Hepatocyte (in vitro differentiated cells): ENCODE measurements around the gene TAF4.

Experiments
- EZH2 ChIP-seq: fragments of 200-600 bp; sonication (generic); IDR thresholded peaks from 2 replicates; pipeline ENCODE4 v1.6.1; 2016; ENCODE audit warnings: antibody characterized with exemption, mild to moderate bottlenecking, borderline replicate concordance
- EZH2phosphoT487 ChIP-seq: fragments of 200-600 bp; sonication (generic); IDR thresholded peaks from one replicate; pipeline ENCODE4 v1.6.1; 2018; ENCODE audit warnings: antibody characterized with exemption, mild to moderate bottlenecking, low read depth, moderate library complexity; ENCODE audit not compliant: unreplicated experiment, severe bottlenecking
- TF ChIP-seq, protein P1 (sequence below): fragments of 200-600 bp; sonication (generic); IDR thresholded peaks from 2 replicates; pipeline ENCODE4 v1.5.1; 2016; ENCODE audit warnings: antibody characterized with exemption, mild to moderate bottlenecking; ENCODE audit not compliant: poor library complexity

DNA sequence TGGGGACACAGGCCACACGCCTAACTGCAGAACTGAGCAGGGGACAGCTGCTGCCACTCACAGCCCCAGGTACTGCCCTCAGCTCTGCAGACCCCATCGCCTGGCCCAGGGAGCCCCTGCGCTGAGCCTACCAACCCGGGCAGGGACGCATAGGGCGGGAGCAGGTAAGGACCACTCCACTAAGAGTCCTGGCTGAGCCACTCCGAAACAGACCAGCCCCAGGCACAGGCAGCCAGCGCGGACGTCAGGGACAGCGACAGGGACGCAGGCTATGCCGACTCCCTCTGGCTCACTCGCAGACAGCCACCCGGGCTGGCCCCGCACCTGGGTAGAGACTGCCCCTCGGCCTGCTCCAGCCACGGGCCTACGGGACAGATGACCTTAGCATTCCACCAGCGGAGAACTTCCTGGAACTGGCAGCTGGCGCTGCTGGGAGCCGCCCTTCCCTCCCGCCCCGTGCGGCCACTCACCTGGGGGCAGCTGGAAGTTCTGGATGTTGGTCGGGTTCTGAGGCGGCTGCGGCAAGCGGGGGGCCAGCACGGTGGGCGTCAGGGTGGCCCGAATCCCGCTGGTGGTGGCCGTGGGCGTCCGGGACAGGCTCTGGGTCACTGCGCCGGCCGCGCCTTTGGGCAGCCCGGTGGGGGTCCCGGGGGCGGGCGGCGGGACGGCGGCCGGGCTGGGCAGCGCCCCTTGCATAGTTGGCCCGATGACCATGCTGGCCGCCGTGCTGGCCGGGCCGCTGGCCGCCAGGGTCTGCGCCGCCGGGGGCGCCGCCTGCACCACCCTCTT lies 1.5 kb downstream of the TAF4 start:
- TF ChIP-seq, protein P1, sequence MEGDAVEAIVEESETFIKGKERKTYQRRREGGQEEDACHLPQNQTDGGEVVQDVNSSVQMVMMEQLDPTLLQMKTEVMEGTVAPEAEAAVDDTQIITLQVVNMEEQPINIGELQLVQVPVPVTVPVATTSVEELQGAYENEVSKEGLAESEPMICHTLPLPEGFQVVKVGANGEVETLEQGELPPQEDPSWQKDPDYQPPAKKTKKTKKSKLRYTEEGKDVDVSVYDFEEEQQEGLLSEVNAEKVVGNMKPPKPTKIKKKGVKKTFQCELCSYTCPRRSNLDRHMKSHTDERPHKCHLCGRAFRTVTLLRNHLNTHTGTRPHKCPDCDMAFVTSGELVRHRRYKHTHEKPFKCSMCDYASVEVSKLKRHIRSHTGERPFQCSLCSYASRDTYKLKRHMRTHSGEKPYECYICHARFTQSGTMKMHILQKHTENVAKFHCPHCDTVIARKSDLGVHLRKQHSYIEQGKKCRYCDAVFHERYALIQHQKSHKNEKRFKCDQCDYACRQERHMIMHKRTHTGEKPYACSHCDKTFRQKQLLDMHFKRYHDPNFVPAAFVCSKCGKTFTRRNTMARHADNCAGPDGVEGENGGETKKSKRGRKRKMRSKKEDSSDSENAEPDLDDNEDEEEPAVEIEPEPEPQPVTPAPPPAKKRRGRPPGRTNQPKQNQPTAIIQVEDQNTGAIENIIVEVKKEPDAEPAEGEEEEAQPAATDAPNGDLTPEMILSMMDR = no peak
- TF ChIP-seq EZH2phosphoT487 (no peak), EZH2 (no peak)
